Kidney (tissue), 14 donors: ENCODE data around the gene EXOC3. TPM values are rescaled to one million over a fixed set of nuclear protein-coding genes. Genes with fewer than 3 reads are reported as not detected.

ENCODE experiments used
- DNase-seq, 5 donors: peaks; one replicate each; pipeline ENCODE4 v3.0.0-alpha.2; 2013 to 2020
- FAIRE-seq: peaks from 2 replicates; lab custom pipeline; 2012; peaks lifted over from hg19 to GRCh38; lab: Jason Lieb, UNC
- H3K27ac ChIP-seq, 2 donors: one replicate each; pipeline ENCODE4 v1.7.0; 2013; ENCODE audit warnings: low read depth in 2 of 2, low read length in 2 of 2, inconsistent platforms in 1 of 2
- H3K27me3 ChIP-seq: one replicate; pipeline ENCODE4 v1.7.1; 2013; ENCODE audit warnings: low read length, inconsistent platforms; ENCODE audit not compliant: control insufficient read depth, insufficient read depth
- H3K36me3 ChIP-seq, 3 donors: one replicate each; pipeline versions ENCODE4 v1.7.0 to v1.7.1; 2013; ENCODE audit warnings: low read length in 3 of 3, control low read depth in 1 of 3, inconsistent platforms in 1 of 3; ENCODE audit not compliant: insufficient read depth in 3 of 3, control insufficient read depth in 2 of 3
- H3K4me1 ChIP-seq, 3 donors: one replicate each; pipeline versions ENCODE4 v1.7.0 to v1.7.1; 2013; ENCODE audit warnings: low read length in 3 of 3, inconsistent platforms in 1 of 3, low read depth in 1 of 3; ENCODE audit not compliant: control insufficient read depth in 2 of 3, insufficient read depth in 2 of 3
- H3K4me3 ChIP-seq, 3 donors: one replicate each; pipeline versions ENCODE4 v1.7.0 to v1.8.1; 2013; ENCODE audit warnings: low read length in 3 of 3, control low read depth in 1 of 3, inconsistent platforms in 1 of 3
- H3K9ac ChIP-seq, 3 donors: one replicate each; pipeline versions ENCODE4 v1.7.0 to v1.7.1; 2013; ENCODE audit warnings: low read length in 3 of 3, control low read depth in 1 of 3, inconsistent platforms in 1 of 3
- H3K9me3 ChIP-seq, 3 donors: one replicate each; pipeline versions ENCODE4 v1.7.0 to v1.7.1; 2013; ENCODE audit warnings: low read length in 3 of 3, control low read depth in 1 of 3, inconsistent platforms in 1 of 3; ENCODE audit not compliant: control insufficient read depth in 2 of 3, insufficient read depth in 1 of 3
- CTCF ChIP-seq: IDR thresholded peaks from 3 replicates; pipeline ENCODE4 v1.5.1; 2012; ENCODE audit warnings: mild to moderate bottlenecking, moderate library complexity, borderline replicate concordance; ENCODE audit not compliant: insufficient read depth; ENCODE audit errors: extremely low read depth
- intact Hi-C: fragments of 100-400 bp; cut with DNase I; formaldehyde crosslinking; loops from one replicate; pipeline ENCODE4 v1.11.1; 2022
- polyA plus RNA-seq: library from polyadenylated mRNA; stranded (reverse); fragments of 350-450 nt; fragmentation: Illumina TruSeq; extraction: RNeasy Lipid Tissue Mini Kit (QIAGEN cat#74804); gene quantifications from one replicate; pipeline ENCODE4 v1.2.3, GENCODE V29; 2014; ENCODE audit warnings: low read depth, low replicate concordance; ENCODE audit not compliant: insufficient read depth
- total RNA-seq: library from RNA; stranded (reverse); fragmentation: NEBNext Ultra II Directional; extraction: Animal tissue kit (Norgen Biotek cat#: 25700); gene quantifications from one replicate; pipeline ENCODE4 v1.2.1, GENCODE V29; 2021
- donor health status: control.
- donor health status: control.
- donor health status: control.
- donor health status: control.
- donor health status: control.
- donor health status: DM: yes; HTN: yes; CAD: no.
- donor health status: Normal renal cell carcinoma (clear cell type).

Gene EXOC3
- total and polyA plus RNA-seq, 2 donors from 2014 or later = 40.5 to 71.5 TPM

- Histone ChIP-seq H3K9ac (no peak overlapping the region), H3K9me3 (no peaks in the 10 kb centered on the region), H3K36me3 (no peaks in the 10 kb centered on the region), H3K4me3 (no peak overlapping the region), H3K27me3 (no peaks in the 10 kb centered on the region), H3K27ac (no peak overlapping the region), H3K4me1 (peaks cover 0 to 7% (median 3%) of the 10 kb centered on the region in 3 donors)
- no peak for FAIRE-seq
- no peak for TF ChIP-seq CTCF
- intact Hi-C loops = no loop called here
- DNase-seq = no peak
Measured at GRCh38 chr5:476814-477175, 33.8 kb downstream of the EXOC3 start.

DNA sequence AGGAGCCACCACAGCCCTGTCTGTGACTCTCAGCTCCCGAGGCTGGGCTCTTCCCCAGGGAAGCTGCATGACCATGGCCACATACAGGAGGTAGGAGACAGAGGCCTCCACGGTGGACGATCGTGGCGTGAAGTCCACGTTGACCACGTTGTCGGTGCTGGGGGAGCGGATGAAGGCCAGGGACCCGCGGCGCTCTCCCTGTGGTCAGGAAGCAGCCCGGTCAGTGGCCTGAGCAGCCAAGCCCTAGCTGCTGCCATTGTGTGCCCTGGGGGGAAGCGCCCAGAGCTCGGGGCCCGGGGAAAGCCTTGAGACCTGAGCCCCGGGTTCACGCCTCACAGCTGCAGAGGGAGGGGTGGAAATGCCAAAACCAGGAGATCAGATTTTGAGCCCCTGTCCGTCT lies 34.3 kb downstream of the EXOC3 start:
- DNase-seq = no peak
- TF ChIP-seq CTCF = no peak
- Histone ChIP-seq H3K9ac (no peak overlapping the region), H3K9me3 (no peaks in the 10 kb centered on the region), H3K27ac (no peak overlapping the region), H3K36me3 (no peaks in the 10 kb centered on the region), H3K27me3 (no peaks in the 10 kb centered on the region), H3K4me1 (peaks cover 0 to 4% (median 3%) of the 10 kb centered on the region in 3 donors), H3K4me3 (no peak overlapping the region)
- intact Hi-C loops = no loop called here
- no peak for FAIRE-seq

DNA sequence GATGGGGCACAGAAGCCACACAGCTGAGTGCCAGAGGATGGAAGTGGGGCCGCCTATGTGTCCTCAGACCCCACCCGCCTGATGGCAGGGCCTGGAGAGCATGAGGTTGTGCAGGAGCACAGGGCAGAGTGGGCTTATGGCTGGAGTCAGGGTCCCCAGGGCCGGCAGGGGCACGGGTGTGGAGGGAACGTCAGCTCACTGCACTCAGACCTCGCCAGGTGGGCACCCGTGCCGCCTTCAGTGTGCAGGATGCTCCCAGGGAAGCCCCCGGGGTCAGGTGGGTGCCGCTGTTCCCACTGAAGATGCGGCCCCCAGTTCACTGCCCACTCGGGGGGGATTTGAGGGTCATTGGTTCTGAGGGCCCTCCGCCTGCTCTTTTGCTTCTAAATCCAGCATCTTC lies 34.9 kb downstream of the EXOC3 start:
- no peak overlapping the region for H3K27ac ChIP-seq
- no peaks in the 10 kb centered on the region for H3K36me3 ChIP-seq
- no peak overlapping the region for H3K4me3 ChIP-seq
- TF ChIP-seq CTCF = no peak
- H3K9ac ChIP-seq = no peak overlapping the region
- intact Hi-C loops = no loop called here
- H3K4me1 ChIP-seq = peaks cover 0 to 4% (median 3%) of the 10 kb centered on the region in 3 donors
- no peak for DNase-seq
- H3K27me3 ChIP-seq = no peaks in the 10 kb centered on the region
- FAIRE-seq = no peak
- H3K9me3 ChIP-seq = no peaks in the 10 kb centered on the region

GRCh38 chr5:478369-478981 lies 35.5 kb downstream of the EXOC3 start:
- Histone ChIP-seq H3K27ac (no peak overlapping the region), H3K4me1 (peaks cover 0 to 4% (median 3%) of the 10 kb centered on the region in 3 donors), H3K9ac (no peak overlapping the region), H3K36me3 (no peaks in the 10 kb centered on the region), H3K4me3 (no peak overlapping the region), H3K27me3 (no peaks in the 10 kb centered on the region), H3K9me3 (no peaks in the 10 kb centered on the region)
- TF ChIP-seq CTCF = no peak
- FAIRE-seq (no peak), DNase-seq (peak in 1 of 5 donors; percentile 52)
- intact Hi-C loops = no loop called here
